HepG2 (cell line): ENCODE results near the gene EGFR. TPM values are rescaled to one million over a fixed set of nuclear protein-coding genes. Genes with fewer than 3 reads are reported as not detected.

ENCODE experiments used
- ATF4 ChIP-seq, 2 experiments: fragments of 450-650 bp in 1 of 2; sonication (generic) in 1 of 2; formaldehyde crosslinking; IDR thresholded peaks; 2 replicates each; pipeline versions ENCODE4 v1.5.0 to v1.8.0; 2020 to 2022; ENCODE audit warnings: mild to moderate bottlenecking in 1 of 2, missing genetic modification reagents in 1 of 2
- GATAD1 ChIP-seq: IDR thresholded peaks from 2 replicates; pipeline ENCODE4 v1.6.1; 2016; ENCODE audit warnings: missing genetic modification reagents, missing compliant biosample characterization
- GLI4 ChIP-seq: sonication (generic); formaldehyde crosslinking; IDR thresholded peaks from 2 replicates; pipeline ENCODE4 v1.5.1; 2020; ENCODE audit warnings: missing genetic modification reagents, mild to moderate bottlenecking, moderate library complexity, borderline replicate concordance
- POGK ChIP-seq: sonication (generic); formaldehyde crosslinking; conservative IDR thresholded peaks from 2 replicates; pipeline ENCODE4 v1.8.0; 2022; ENCODE audit warnings: mild to moderate bottlenecking, moderate library complexity, missing genetic modification reagents
- SIN3B ChIP-seq: fragments of 150-350 bp; IDR thresholded peaks from 2 replicates; pipeline ENCODE4 v1.6.1; 2014; ENCODE audit warnings: low read length
- THAP11 ChIP-seq: IDR thresholded peaks from 2 replicates; pipeline ENCODE4 v1.6.1; 2016; ENCODE audit warnings: missing biosample characterization, missing genetic modification reagents
- ZKSCAN1 ChIP-seq: fragments of 150-350 bp; IDR thresholded peaks from 2 replicates; pipeline ENCODE4 v1.6.1; 2014; ENCODE audit warnings: low read length
- ZNF136 ChIP-seq: sonication (generic); formaldehyde crosslinking; IDR thresholded peaks from 2 replicates; pipeline ENCODE4 v1.8.1; 2022; ENCODE audit warnings: low read depth, mild to moderate bottlenecking, moderate library complexity, missing genetic modification reagents
- ZNF20 ChIP-seq: sonication (generic); formaldehyde crosslinking; IDR thresholded peaks from 2 replicates; pipeline ENCODE4 v1.4.0; 2020; ENCODE audit warnings: mild to moderate bottlenecking, moderate library complexity, missing genetic modification reagents
- ZNF333 ChIP-seq: sonication (generic); formaldehyde crosslinking; IDR thresholded peaks from 2 replicates; pipeline ENCODE4 v1.4.0; 2020; ENCODE audit warnings: mild to moderate bottlenecking, missing genetic modification reagents, borderline replicate concordance
- ZNF557 ChIP-seq: sonication (generic); formaldehyde crosslinking; IDR thresholded peaks from 2 replicates; pipeline ENCODE4 v1.4.0; 2020; ENCODE audit warnings: missing genetic modification reagents
- ZNF646 ChIP-seq: sonication (generic); formaldehyde crosslinking; IDR thresholded peaks from 2 replicates; pipeline ENCODE4 v1.9.0; 2021; ENCODE audit warnings: mild to moderate bottlenecking, missing genetic modification reagents
- ZNF746 ChIP-seq: sonication (generic); formaldehyde crosslinking; IDR thresholded peaks from 2 replicates; pipeline ENCODE4 v1.8.0; 2022; ENCODE audit warnings: mild to moderate bottlenecking, missing genetic modification reagents
- ZSCAN25 ChIP-seq: sonication (generic); formaldehyde crosslinking; IDR thresholded peaks from 2 replicates; pipeline ENCODE4 v1.8.0; 2022; ENCODE audit warnings: mild to moderate bottlenecking, missing genetic modification reagents
- polyA plus RNA-seq, 8 experiments: library from polyadenylated mRNA; depleted of rRNA in 3 of 8; stranded (reverse) in 7 of 8; unstranded in 1 of 8; fragments of >200 nt; fragmentation: Illumina TruSeq in 4 of 8; extraction: Trizol in 4 of 8; gene quantifications; 2 replicates each; pipeline versions ENCODE4 v1.2.1 to v1.2.3, GENCODE V29; 2011 to 2016; ENCODE audit warnings: low read depth in 4 of 8, missing spikeins in 1 of 8, mixed read lengths in 1 of 8; ENCODE audit not compliant: insufficient read depth in 1 of 8
- total RNA-seq, 5 experiments: library from RNA; depleted of rRNA; stranded (reverse); fragments of >200 nt; fragmentation: Illumina TruSeq; extraction: Trizol; gene quantifications; 2 replicates each; pipeline ENCODE4 v1.2.3, GENCODE V29; 2016; ENCODE audit warnings: low read depth in 1 of 5
- TF ChIP-seq, protein P1 (sequence below): sonication (generic); formaldehyde crosslinking; IDR thresholded peaks from 2 replicates; pipeline ENCODE4 v1.4.0; 2020; ENCODE audit warnings: missing genetic modification reagents, borderline replicate concordance

EGFR gene
- total and polyA plus RNA-seq, 2 of the 13 experiments (the other 11 are each of a cell fraction or from before 2014, with no cell fraction given), result 7.0 to 10.0 TPM

GRCh38 chr7:55133630-55134358 is 115.0 kb downstream of the EGFR start (continued):
- no peak for TF ChIP-seq ZNF646 (CRISPR knock-in tag)
- no peak for TF ChIP-seq ATF4 (CRISPR knock-in tag; IDR thresholded peaks at IDR 0.05)
- no peak for TF ChIP-seq ZNF136 (CRISPR knock-in tag)
- no peak for TF ChIP-seq GATAD1
- no peak for TF ChIP-seq ZNF20 (CRISPR knock-in tag)
- no peak for TF ChIP-seq GLI4
- no peak for TF ChIP-seq ZNF557 (CRISPR knock-in tag)
- no peak for TF ChIP-seq THAP11
- TF ChIP-seq, protein P1, sequence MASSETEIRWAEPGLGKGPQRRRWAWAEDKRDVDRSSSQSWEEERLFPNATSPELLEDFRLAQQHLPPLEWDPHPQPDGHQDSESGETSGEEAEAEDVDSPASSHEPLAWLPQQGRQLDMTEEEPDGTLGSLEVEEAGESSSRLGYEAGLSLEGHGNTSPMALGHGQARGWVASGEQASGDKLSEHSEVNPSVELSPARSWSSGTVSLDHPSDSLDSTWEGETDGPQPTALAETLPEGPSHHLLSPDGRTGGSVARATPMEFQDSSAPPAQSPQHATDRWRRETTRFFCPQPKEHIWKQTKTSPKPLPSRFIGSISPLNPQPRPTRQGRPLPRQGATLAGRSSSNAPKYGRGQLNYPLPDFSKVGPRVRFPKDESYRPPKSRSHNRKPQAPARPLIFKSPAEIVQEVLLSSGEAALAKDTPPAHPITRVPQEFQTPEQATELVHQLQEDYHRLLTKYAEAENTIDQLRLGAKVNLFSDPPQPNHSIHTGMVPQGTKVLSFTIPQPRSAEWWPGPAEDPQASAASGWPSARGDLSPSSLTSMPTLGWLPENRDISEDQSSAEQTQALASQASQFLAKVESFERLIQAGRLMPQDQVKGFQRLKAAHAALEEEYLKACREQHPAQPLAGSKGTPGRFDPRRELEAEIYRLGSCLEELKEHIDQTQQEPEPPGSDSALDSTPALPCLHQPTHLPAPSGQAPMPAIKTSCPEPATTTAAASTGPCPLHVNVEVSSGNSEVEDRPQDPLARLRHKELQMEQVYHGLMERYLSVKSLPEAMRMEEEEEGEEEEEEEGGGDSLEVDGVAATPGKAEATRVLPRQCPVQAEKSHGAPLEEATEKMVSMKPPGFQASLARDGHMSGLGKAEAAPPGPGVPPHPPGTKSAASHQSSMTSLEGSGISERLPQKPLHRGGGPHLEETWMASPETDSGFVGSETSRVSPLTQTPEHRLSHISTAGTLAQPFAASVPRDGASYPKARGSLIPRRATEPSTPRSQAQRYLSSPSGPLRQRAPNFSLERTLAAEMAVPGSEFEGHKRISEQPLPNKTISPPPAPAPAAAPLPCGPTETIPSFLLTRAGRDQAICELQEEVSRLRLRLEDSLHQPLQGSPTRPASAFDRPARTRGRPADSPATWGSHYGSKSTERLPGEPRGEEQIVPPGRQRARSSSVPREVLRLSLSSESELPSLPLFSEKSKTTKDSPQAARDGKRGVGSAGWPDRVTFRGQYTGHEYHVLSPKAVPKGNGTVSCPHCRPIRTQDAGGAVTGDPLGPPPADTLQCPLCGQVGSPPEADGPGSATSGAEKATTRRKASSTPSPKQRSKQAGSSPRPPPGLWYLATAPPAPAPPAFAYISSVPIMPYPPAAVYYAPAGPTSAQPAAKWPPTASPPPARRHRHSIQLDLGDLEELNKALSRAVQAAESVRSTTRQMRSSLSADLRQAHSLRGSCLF (CRISPR knock-in tag), result no peak
- no peak for TF ChIP-seq ZKSCAN1
- no peak for TF ChIP-seq ZSCAN25 (CRISPR knock-in tag)
- TF ChIP-seq ZNF333, result 0 out of 2 replicates have a peak, but pooled peaks have one; percentile 29
- no peak for TF ChIP-seq POGK (CRISPR knock-in tag)
- no peak for TF ChIP-seq SIN3B
- TF ChIP-seq ZNF746 (CRISPR knock-in tag), result no peak
